GM12892 (cell line): ENCODE measurements around the gene PFKFB4.

Experiments used
- POLR2A ChIP-seq: IDR thresholded peaks from 2 replicates; pipeline ENCODE4 v1.6.1; 2011; ENCODE audit warnings: low read depth, low read length, control low read depth
- POLR2AphosphoS5 ChIP-seq: IDR thresholded peaks from 2 replicates; pipeline ENCODE4 v1.6.1; 2011; ENCODE audit warnings: low read depth, low read length, control low read depth
- TAF1 ChIP-seq: IDR thresholded peaks from 2 replicates; pipeline ENCODE4 v1.6.1; 2011; ENCODE audit warnings: low read depth, mild to moderate bottlenecking, control low read depth, low read length, borderline replicate concordance

- TF ChIP-seq TAF1 (no peak), POLR2A (no peak), POLR2AphosphoS5 (no peak)
Observed at GRCh38 chr3:48563382-48563918, 6.8 kb upstream of the PFKFB4 start, which contains the start of gene UCN2.
